ENCODE data around the gene RAC2.

DNA sequence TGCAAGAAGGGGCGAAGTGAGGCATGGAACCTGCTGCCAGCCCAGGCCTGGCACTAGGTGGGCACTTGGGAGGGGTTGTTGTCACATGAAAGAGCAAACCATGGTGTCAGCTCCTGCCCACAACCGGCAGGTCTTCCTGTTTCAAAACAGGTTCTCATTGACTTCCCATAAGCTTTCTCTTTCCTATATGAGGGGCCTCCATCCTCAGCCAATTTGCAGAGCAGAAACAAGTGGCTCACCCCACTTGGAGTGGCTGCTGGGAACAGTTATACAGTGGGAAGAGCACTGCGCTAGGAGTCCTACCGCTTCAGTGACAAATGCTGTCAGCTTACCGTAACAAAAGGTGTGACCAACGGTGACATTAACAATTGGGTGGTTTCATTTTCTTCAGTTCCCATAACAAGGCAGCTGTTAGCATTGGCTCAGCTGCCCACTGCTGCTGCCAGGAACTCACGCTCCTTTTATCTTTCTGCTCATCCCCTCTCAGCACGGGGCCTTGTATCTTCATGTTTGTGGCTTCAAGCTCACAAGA lies 21.6 kb downstream of the RAC2 start:
- no peak for TF ChIP-seq CEBPB (IDR thresholded peaks at IDR 0.05)
- TF ChIP-seq, protein P1, sequence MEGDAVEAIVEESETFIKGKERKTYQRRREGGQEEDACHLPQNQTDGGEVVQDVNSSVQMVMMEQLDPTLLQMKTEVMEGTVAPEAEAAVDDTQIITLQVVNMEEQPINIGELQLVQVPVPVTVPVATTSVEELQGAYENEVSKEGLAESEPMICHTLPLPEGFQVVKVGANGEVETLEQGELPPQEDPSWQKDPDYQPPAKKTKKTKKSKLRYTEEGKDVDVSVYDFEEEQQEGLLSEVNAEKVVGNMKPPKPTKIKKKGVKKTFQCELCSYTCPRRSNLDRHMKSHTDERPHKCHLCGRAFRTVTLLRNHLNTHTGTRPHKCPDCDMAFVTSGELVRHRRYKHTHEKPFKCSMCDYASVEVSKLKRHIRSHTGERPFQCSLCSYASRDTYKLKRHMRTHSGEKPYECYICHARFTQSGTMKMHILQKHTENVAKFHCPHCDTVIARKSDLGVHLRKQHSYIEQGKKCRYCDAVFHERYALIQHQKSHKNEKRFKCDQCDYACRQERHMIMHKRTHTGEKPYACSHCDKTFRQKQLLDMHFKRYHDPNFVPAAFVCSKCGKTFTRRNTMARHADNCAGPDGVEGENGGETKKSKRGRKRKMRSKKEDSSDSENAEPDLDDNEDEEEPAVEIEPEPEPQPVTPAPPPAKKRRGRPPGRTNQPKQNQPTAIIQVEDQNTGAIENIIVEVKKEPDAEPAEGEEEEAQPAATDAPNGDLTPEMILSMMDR (IDR thresholded peaks at IDR 0.05): no peak
- TF ChIP-seq ZFP36 (IDR thresholded peaks at IDR 0.05; ENCODE audit: borderline replicate concordance, partially characterized antibody): no peak
- TF ChIP-seq KDM1A (IDR thresholded peaks at IDR 0.05; ENCODE audit: low read depth): no peak
- TF ChIP-seq BHLHE40 (IDR thresholded peaks at IDR 0.05; ENCODE audit: low read depth, low read length): no peak
- TF ChIP-seq, protein P2, sequence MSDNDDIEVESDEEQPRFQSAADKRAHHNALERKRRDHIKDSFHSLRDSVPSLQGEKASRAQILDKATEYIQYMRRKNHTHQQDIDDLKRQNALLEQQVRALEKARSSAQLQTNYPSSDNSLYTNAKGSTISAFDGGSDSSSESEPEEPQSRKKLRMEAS (IDR thresholded peaks at IDR 0.05): no peak
- TF ChIP-seq EHMT2 (IDR thresholded peaks at IDR 0.05; ENCODE audit: low read depth): no peak
- no peak for TF ChIP-seq POLR2A (IDR thresholded peaks at IDR 0.05; ENCODE audit: low read length)
